Gastrocnemius medialis (tissue), 4 donors: ENCODE measurements around the gene AUTS2. TPM values are rescaled to one million over a fixed set of nuclear protein-coding genes. Genes with fewer than 3 reads are reported as not detected.

Experiments
- ATAC-seq, 2 donors: fragments of 150-250 bp; one replicate each; pipeline ENCODE4 v1.9.1; 2016
- DNase-seq, 2 donors: peaks; one replicate each; pipeline ENCODE4 v3.0.0-alpha.2; 2019
- H3K27ac ChIP-seq, 4 donors: fragments of 200-600 bp; sonication (generic); 1 replicate in 1 of 4; 2 replicates in 3 of 4; pipeline ENCODE4 v1.5.1; 2016 to 2018; ENCODE audit warnings: mild to moderate bottlenecking in 2 of 4, moderate library complexity in 1 of 4
- H3K27me3 ChIP-seq, 3 donors: fragments of 200-600 bp; sonication (generic) in 2 of 3; 1 replicate in 1 of 3; 2 replicates in 2 of 3; pipeline versions ENCODE4 v1.5.1 to v1.6.0; 2016 to 2019; ENCODE audit warnings: mild to moderate bottlenecking in 1 of 3, moderate library complexity in 1 of 3
- H3K36me3 ChIP-seq, 2 donors: fragments of 200-600 bp; sonication (generic) in 1 of 2; one replicate each; pipeline ENCODE4 v1.5.1; 2017 to 2018
- H3K4me1 ChIP-seq, 2 donors: fragments of 200-600 bp; sonication (generic) in 1 of 2; one replicate each; pipeline ENCODE4 v1.5.1; 2016 to 2017; ENCODE audit warnings: mild to moderate bottlenecking in 2 of 2
- H3K4me3 ChIP-seq, 4 donors: fragments of 200-600 bp; sonication (generic) in 3 of 4; 1 replicate in 1 of 4; 2 replicates in 3 of 4; pipeline ENCODE4 v1.5.1; 2016 to 2019; ENCODE audit warnings: mild to moderate bottlenecking in 2 of 4
- H3K9me3 ChIP-seq, 3 donors: fragments of 200-600 bp; sonication (generic) in 2 of 3; 1 replicate in 1 of 3; 2 replicates in 2 of 3; pipeline ENCODE4 v1.5.1; 2016 to 2019
- POLR2A ChIP-seq, 2 donors: fragments of 450-650 bp; IDR thresholded peaks; one replicate each; pipeline ENCODE4 v1.6.1; 2017; ENCODE audit warnings: antibody characterized with exemption in 2 of 2, mild to moderate bottlenecking in 2 of 2, moderate library complexity in 2 of 2
- in situ Hi-C, 4 donors: fragments of 200-750 bp; cut with MboI; loops; one replicate each; pipeline versions ENCODE4 v1.15.0 to v1.8.0; 2017; ENCODE audit warnings: low sequenced_read_pairs in 4 of 4
- intact Hi-C: fragments of 100-400 bp; cut with DNase I; formaldehyde crosslinking; loops from one replicate; pipeline ENCODE4 v1.15.1; 2023; ENCODE audit warnings: low total_unique reads
- total RNA-seq, 4 donors: library from RNA; depleted of rRNA; stranded (reverse); fragments of >200 nt; gene quantifications; one replicate each; pipeline versions ENCODE4 v1.1.0 to v1.2.3, GENCODE V29; 2016
- TF ChIP-seq, protein P1 (sequence below), 5 experiments: fragments of 450-650 bp in 3 of 5; fragments of 200-600 bp in 2 of 5; sonication (generic) in 2 of 5; IDR thresholded peaks in 4 of 5; conservative IDR thresholded peaks in 1 of 5; 1 replicate in 4 of 5; 2 replicates in 1 of 5; pipeline ENCODE4 v1.5.1; 2016 to 2019; ENCODE audit warnings: antibody characterized with exemption in 5 of 5, mild to moderate bottlenecking in 3 of 5, moderate library complexity in 3 of 5

AUTS2 gene
- total RNA-seq, 4 donors from 2014 or later, result 2.5 to 16.2 (median 8.5) TPM

DNA sequence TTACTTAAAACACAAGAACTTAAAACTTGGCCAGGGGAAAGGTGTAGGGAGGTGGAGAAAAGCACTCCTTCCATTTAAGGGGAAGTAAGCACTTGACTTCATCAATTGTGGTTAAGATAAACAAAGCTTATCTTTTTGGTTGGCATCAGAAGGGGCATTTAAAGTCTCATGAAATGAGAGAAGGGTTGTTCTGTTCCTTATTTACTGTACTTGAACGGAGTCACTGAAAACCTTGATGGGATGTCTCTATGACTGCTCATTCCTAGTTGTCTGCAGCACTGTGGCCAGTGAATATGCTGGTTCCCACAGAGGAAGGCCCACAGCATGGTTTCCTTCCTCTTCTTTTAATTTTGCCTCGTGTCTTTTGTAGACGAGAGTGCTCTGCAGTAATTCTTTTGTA, 229.3 kb downstream of the AUTS2 start:
- no peak overlapping the region for H3K27ac ChIP-seq
- no peaks in the 10 kb centered on the region for H3K27me3 ChIP-seq
- H3K4me3 ChIP-seq, result no peak overlapping the region
- ATAC-seq (no peak), DNase-seq (no peak)
- TF ChIP-seq, protein P1, sequence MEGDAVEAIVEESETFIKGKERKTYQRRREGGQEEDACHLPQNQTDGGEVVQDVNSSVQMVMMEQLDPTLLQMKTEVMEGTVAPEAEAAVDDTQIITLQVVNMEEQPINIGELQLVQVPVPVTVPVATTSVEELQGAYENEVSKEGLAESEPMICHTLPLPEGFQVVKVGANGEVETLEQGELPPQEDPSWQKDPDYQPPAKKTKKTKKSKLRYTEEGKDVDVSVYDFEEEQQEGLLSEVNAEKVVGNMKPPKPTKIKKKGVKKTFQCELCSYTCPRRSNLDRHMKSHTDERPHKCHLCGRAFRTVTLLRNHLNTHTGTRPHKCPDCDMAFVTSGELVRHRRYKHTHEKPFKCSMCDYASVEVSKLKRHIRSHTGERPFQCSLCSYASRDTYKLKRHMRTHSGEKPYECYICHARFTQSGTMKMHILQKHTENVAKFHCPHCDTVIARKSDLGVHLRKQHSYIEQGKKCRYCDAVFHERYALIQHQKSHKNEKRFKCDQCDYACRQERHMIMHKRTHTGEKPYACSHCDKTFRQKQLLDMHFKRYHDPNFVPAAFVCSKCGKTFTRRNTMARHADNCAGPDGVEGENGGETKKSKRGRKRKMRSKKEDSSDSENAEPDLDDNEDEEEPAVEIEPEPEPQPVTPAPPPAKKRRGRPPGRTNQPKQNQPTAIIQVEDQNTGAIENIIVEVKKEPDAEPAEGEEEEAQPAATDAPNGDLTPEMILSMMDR (IDR thresholded peaks at IDR 0.05 in 4 of 5, conservative IDR thresholded peaks at IDR 0.05 in 1 of 5), result no peak
- TF ChIP-seq POLR2A (IDR thresholded peaks at IDR 0.05), result no peak
- intact Hi-C loops, result loop anchor here (5.0 kb wide), 1 partner anchor 230 kb away; the partner anchor contains the start of gene AUTS2
- peaks cover 8 to 12% of the 10 kb centered on the region in 2 donors for H3K4me1 ChIP-seq
- no peaks in the 10 kb centered on the region for H3K36me3 ChIP-seq
- in situ Hi-C loops, result no loop called here
- H3K9me3 ChIP-seq, result no peaks in the 10 kb centered on the region

DNA sequence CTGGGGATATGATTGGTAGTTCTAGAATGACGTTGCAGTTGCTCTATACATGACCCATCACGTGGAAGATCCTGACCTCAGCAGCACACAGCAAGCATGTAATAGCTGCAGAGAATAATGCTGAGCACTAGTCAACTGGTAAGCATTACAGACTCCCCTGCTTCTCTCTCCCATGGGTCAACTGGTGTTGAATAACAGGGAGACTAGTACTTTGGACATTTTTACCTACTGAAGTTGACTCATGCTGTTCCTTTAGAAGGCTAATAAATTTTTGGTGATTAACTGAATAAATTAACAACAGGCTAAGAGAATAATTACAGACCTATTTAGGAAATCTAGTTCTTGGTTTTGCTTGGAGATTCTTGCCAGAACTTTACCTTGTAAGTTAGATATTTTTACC, 234.1 kb downstream of the AUTS2 start:
- in situ Hi-C loops, result no loop called here
- Histone ChIP-seq H3K9me3 (no peaks in the 10 kb centered on the region), H3K36me3 (no peaks in the 10 kb centered on the region), H3K4me1 (no peaks in the 10 kb centered on the region), H3K4me3 (no peak overlapping the region), H3K27ac (no peak overlapping the region), H3K27me3 (no peaks in the 10 kb centered on the region)
- TF ChIP-seq, protein P1 (IDR thresholded peaks at IDR 0.05 in 4 of 5, conservative IDR thresholded peaks at IDR 0.05 in 1 of 5), result no peak
- TF ChIP-seq POLR2A (IDR thresholded peaks at IDR 0.05), result no peak
- intact Hi-C loops, result no loop called here
- DNase-seq, result no peak
- ATAC-seq, result no peak

DNA sequence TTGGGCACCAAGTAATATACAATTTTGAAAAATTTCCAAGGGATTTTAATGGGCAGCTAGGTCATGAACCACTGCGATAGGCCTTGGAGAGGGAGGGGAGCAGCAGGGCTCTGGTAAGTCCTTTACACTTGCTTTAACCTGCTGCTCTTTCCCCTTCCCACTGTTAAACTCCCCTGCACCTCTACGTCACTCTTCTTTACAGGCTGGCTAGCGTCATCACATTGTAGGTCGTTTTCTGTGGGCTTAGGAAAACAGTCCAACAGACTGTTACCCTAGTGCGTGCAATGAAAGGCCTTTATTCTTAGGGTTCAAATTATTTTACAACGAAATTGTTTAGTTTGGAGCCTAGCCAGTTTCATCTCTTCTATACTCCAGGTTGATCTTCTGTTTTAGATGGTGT, 235.7 kb downstream of the AUTS2 start:
- H3K27me3 ChIP-seq, result no peaks in the 10 kb centered on the region
- H3K4me1 ChIP-seq, result no peaks in the 10 kb centered on the region
- intact Hi-C loops (no loop called here), in situ Hi-C loops (no loop called here)
- ATAC-seq (no peak), DNase-seq (no peak)
- no peaks in the 10 kb centered on the region for H3K36me3 ChIP-seq
- no peak overlapping the region for H3K4me3 ChIP-seq
- no peak for TF ChIP-seq POLR2A (IDR thresholded peaks at IDR 0.05)
- TF ChIP-seq, protein P1 (IDR thresholded peaks at IDR 0.05 in 4 of 5, conservative IDR thresholded peaks at IDR 0.05 in 1 of 5), result no peak
- H3K27ac ChIP-seq, result no peak overlapping the region
- H3K9me3 ChIP-seq, result no peaks in the 10 kb centered on the region

DNA sequence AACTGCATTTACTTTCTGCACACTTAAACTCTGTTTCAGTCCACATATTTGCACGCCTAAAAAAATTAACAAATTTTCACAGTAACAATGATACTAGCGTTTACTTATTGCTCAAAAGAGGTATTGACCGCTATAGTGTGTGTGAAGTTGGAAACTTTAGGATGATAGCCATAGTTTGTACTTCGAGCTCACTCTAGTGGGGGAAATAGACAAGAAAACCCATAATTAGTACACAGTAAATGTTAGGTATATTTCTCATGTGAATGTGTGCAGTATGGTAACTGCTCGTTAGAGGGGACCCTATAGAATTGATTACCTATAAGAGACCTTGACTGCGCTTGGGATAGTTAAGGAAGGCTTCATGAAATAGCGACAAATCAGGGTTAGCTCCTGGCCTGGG, 238.4 kb downstream of the AUTS2 start:
- ATAC-seq (no peak), DNase-seq (no peak)
- TF ChIP-seq, protein P1 (IDR thresholded peaks at IDR 0.05 in 4 of 5, conservative IDR thresholded peaks at IDR 0.05 in 1 of 5), result no peak
- TF ChIP-seq POLR2A (IDR thresholded peaks at IDR 0.05), result no peak
- Histone ChIP-seq H3K4me1 (no peaks in the 10 kb centered on the region), H3K4me3 (no peak overlapping the region), H3K9me3 (no peaks in the 10 kb centered on the region), H3K27ac (no peak overlapping the region), H3K27me3 (no peaks in the 10 kb centered on the region), H3K36me3 (no peaks in the 10 kb centered on the region)
- intact Hi-C loops (no loop called here), in situ Hi-C loops (no loop called here)

DNA sequence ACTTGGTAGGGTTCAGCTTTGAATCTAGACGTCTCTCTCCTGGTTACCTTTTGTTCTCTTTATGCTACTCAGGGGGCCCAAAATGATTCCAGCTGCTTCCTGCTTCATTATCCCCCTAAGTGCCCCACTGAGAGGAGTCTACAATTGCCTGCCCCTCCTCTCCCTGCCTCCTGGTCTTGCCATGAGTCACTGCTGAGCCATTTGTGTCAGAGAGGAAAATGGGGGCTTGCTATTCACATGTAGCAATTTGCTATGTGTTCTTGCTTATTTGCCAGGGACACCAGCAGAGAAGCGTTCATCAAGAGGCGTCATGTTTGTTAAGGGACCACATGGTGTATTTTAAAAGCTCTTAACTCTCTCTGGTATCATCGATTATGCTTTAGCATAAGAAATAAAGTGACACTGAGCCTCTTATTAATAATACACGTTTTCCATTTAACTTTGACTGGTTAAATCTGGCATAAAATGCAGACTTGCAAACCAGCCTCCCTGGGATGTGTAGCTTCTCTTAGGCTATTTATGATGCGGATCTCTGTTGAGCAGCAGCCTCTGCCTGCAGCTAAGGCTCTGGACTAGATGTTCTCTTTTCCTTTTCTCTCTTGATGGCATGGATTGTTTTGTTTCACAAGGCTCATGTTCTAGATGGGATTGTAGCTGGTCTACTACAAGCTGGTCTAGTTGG, 239.3 kb downstream of the AUTS2 start:
- intact Hi-C loops (no loop called here), in situ Hi-C loops (no loop called here)
- peaks cover 0 to 2% of the 10 kb centered on the region in 2 donors for H3K4me1 ChIP-seq
- no peak overlapping the region for H3K27ac ChIP-seq
- ATAC-seq (no peak), DNase-seq (no peak)
- no peak overlapping the region for H3K4me3 ChIP-seq
- TF ChIP-seq, protein P1 (IDR thresholded peaks at IDR 0.05 in 4 of 5, conservative IDR thresholded peaks at IDR 0.05 in 1 of 5), result no peak
- TF ChIP-seq POLR2A (IDR thresholded peaks at IDR 0.05), result no peak
- H3K36me3 ChIP-seq, result no peaks in the 10 kb centered on the region
- no peaks in the 10 kb centered on the region for H3K27me3 ChIP-seq
- no peaks in the 10 kb centered on the region for H3K9me3 ChIP-seq
